ENCODE measurements around the gene MDC1. TPM values are rescaled to one million over a fixed set of nuclear protein-coding genes. Genes with fewer than 3 reads are reported as not detected.
A peak's percentile ranks its signal among the peaks of the same experiment; 100 is the strongest.

MDC1 gene
- total RNA-seq, 1 donor from 2014 or later: 32.8 TPM

- Histone ChIP-seq H3K27ac (peak within 1 kb of the TSS; percentile 96), H3K9me3 (no peaks in the 10 kb centered on the region), H3K4me1 (peaks cover 36% of the 10 kb centered on the region), H3K27me3 (no peaks in the 10 kb centered on the region), H3K36me3 (peaks cover 37% of the 10 kb centered on the region), H3K4me3 (peak within 1 kb of the TSS; percentile 97)
- intact Hi-C loops (cut with DNase I): no loop called here
- ATAC-seq (peak; percentile 94), DNase-seq (peak; percentile 99)
- TF ChIP-seq CTCF (IDR thresholded peaks at IDR 0.05): no peak
Observed at GRCh38 chr6:30742316-30743098, 25.4 kb upstream of the MDC1 start, which contains the start of gene FLOT1. TSS of gene FLOT1 (minus strand) at chr6:30742687. CDS start at chr6:30742189, 498 bp downstream.

GRCh38 chr6:30741789-30742315 lies 24.8 kb upstream of the MDC1 start:
- Histone ChIP-seq H3K27ac (peak overlapping the region; percentile 96), H3K9me3 (no peaks in the 10 kb centered on the region), H3K4me3 (peak overlapping the region; percentile 97), H3K4me1 (peaks cover 40% of the 10 kb centered on the region), H3K27me3 (no peaks in the 10 kb centered on the region), H3K36me3 (peaks cover 40% of the 10 kb centered on the region)
- intact Hi-C loops (cut with DNase I): no loop called here
- DNase-seq: no peak
- ATAC-seq: peak; percentile 18
- TF ChIP-seq CTCF (IDR thresholded peaks at IDR 0.05): no peak

- Histone ChIP-seq H3K9me3 (no peaks in the 10 kb centered on the region), H3K4me1 (peaks cover 44% of the 10 kb centered on the region), H3K27ac (peak overlapping the region; percentile 96), H3K36me3 (peaks cover 46% of the 10 kb centered on the region), H3K4me3 (peak overlapping the region; percentile 97), H3K27me3 (no peaks in the 10 kb centered on the region)
- intact Hi-C loops (cut with DNase I): no loop called here
- no peak for ATAC-seq
- TF ChIP-seq CTCF (IDR thresholded peaks at IDR 0.05): no peak
- DNase-seq: no peak
Observed at GRCh38 chr6:30741063-30741779, 24.1 kb upstream of the MDC1 start.

- Histone ChIP-seq H3K27ac (no peak overlapping the region), H3K4me1 (peaks cover 48% of the 10 kb centered on the region), H3K27me3 (no peaks in the 10 kb centered on the region), H3K9me3 (no peaks in the 10 kb centered on the region), H3K4me3 (no peak overlapping the region), H3K36me3 (peaks cover 53% of the 10 kb centered on the region)
- no peak for TF ChIP-seq CTCF (IDR thresholded peaks at IDR 0.05)
- DNase-seq: no peak
- intact Hi-C loops (cut with DNase I): no loop called here
- ATAC-seq: no peak
Observed at GRCh38 chr6:30740540-30740870, 23.4 kb upstream of the MDC1 start.

GRCh38 chr6:30738532-30738931 lies 21.5 kb upstream of the MDC1 start:
- peaks cover 73% of the 10 kb centered on the region for H3K36me3 ChIP-seq
- no peaks in the 10 kb centered on the region for H3K9me3 ChIP-seq
- no peak for TF ChIP-seq CTCF (IDR thresholded peaks at IDR 0.05)
- no peak overlapping the region for H3K27ac ChIP-seq
- H3K4me1 ChIP-seq: peaks cover 42% of the 10 kb centered on the region
- ATAC-seq (no peak), DNase-seq (no peak)
- intact Hi-C loops (cut with DNase I): no loop called here
- H3K27me3 ChIP-seq: no peaks in the 10 kb centered on the region
- no peak overlapping the region for H3K4me3 ChIP-seq

Measured in upper lobe of right lung (tissue), 1 donor.